HG03439 (cell line): ENCODE results near the gene RILP.

Source experiments
- ATAC-seq: cut with Tn5 transposase; IDR thresholded peaks from one replicate; pipeline ENCODE4 v1.9.1; 2021; ENCODE audit warnings: mild to moderate bottlenecking, moderate library complexity; ENCODE audit not compliant: unreplicated experiment

The RILP gene

DNA sequence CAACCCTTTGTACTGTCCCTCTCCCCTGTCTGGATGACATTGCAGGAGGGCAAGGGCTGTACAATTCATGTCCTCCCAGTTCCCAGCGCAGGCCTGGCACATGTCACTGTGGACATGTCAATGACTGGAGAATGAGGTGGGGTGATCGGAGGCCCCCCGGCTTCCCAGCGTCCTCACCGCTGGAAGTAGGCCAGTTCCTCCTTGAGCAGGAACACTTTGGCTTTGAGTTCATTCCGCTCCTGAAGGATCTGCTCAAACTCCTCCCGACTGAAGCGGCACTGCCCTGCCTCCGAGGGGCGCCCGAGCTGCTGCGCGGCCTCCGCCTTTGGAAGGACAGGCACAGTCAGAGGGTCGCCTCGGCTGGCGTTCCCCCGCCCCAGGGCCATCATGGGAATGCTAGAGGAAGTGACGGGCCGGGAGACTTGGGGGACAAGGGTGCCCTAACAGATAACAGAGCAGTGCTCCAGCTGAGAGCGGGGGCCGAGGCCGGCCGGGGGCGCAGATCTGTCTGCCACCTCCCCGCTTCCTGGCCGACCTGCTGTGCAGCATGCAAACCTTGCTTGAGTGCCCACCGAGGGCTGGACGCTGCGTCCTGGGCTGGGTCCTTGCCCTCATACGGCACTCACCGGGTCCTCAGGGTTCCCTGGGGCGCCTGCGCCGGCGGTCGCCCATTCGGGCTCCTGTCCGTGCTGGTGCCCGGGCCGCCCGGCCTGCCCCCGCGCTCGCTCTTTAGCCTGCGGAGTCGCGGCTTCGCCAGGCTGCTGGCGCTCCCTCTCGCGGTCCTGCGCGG, 1.3 kb downstream of the RILP start:
- ATAC-seq, result no peak

DNA sequence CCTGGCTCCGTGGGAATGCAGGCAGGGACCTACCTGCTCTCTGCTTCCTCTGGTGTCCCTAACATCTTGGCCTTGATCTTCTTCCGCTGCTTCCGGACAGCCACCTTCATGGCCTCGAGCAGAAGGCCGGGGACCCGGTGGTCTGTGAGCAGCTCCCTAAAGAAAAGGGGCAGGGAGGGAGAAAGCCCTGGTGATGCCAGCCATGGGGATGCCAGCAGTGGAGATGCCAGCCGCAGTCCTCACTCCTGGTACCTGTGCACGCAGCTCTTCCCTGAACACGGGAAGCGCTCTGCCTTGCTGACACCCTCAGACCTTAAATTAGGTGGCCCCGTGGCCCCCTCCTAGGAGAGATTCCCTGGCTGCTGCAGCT, 1.9 kb downstream of the RILP start:
- ATAC-seq, result no peak

GRCh38 chr17:1646199-1646875, 3.3 kb downstream of the RILP start:
- no peak for ATAC-seq

DNA sequence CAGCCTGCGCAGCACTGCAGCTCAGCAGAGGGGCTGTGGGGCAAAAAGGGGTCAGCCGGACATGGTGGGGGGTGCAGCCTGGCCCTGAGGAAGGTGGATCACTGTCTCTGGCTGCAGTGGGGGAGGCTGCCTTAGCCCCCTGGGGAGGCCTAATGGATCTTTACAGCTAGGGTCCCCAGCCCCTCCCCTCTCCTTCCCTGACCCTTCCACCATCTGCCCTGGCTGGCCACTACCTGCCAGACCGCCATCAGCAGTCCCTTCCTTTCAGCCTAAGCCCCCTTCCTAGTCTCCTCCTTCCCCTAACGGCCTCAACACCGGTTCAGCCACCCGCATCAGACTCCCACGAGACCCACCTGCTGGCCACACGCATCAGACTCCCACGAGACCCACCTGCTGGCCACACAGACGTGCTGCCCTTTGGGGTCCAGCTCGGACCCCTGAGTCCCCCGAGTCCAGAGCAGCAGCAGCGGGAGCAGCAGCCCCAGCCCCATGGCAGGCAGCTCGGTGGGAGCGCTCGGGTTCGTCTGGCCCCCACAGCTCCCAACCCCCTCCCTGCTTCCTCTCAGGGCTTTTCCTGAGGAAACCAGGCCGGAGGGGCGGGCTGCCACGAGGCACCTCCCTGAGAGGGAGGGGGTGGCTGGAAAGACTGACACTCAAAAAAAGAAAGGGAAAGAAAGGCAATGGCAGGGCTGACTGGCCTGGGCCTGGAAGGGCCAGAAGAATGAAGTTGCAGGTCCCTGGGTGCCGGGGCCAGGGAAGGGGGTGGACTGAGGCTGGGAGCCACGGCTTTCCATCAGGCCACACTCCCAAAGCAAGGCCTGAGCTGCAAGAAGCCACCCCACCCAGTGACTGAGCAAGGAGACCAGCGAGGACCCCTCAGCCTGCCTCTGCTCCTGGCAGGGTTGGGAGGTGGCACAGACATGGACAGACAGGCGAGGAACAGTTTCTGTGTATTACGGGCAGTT, 4.2 kb downstream of the RILP start, which contains the start of gene SCARF1:
Gene SCARF1 (minus strand): TSS at position 526 of the 965 bp plus-strand sequence. CDS start 35 bp downstream, at position 491.
- ATAC-seq, result no peak

DNA sequence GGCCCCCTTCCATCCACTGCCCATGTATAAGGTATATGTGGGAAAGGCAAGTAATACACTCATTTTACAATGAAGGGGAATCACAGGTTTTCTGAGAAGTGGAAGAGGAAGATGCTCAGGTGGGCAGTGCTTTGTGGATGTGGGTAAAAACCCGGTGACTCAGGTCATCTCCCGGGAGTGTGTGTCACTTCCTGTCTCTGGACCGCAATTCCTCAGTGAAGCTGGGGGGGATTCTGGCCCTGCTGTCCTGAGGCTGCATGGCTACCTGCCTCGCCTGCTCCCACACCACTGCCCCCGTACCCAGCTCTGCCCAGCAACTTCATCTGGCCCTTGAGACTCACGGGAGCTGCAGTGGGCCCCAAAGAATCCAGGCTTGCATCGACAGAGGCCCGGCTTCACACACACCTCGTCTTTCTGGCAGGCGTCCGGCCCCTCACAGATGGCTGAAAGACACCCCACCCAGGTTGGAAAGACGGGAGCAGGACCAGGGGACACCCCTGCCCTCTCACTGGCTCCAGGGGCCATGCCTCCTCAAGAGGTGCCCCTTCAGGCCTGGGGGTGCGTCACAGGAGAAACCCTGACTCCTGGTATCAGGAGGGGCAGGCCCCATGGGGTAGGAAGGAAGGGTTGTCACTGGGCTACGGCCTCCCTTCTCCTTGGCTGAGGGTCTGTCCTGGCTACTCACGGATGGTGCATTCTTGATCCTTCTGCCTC, 5.0 kb downstream of the RILP start:
- no peak for ATAC-seq

- ATAC-seq, result no peak
Observed at GRCh38 chr17:1643999-1644492, 5.6 kb downstream of the RILP start.

DNA sequence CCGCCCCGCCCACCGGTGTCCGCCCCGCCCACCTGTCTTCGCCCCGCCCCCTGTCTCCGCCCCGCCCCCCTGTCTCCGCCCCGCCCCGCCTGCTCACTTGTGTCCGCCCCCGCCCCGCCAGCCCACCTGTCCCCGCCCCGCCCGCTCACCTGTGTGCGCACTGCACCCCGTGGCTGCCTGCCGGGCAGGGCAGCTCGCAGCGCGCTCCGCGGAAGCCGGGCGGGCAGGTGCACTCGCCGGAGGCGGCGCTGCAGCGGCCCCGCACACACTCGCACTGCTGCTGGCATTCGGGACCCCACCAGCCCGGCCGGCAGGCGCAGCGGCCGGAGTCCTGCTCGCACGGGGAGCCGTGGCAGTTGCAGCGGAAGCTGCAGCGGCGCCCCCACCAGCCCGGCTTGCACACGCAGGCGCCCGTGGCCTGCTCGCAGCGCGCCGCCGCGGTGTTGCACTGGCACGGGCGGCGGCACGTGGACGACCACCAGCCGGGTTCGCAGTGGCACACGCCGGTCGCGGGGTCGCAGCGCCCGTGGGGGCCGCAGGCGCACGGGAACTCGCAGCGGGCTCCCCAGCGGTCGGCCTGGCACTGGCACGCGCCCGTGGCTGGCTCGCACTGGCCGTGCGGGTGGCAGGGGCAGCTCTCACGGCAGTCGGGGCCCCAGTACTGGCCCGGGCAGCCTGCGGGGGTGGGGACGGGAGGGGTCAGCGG, 6.2 kb downstream of the RILP start:
- no peak for ATAC-seq

- no peak for ATAC-seq
Observed at GRCh38 chr17:1641065-1641403, 8.6 kb downstream of the RILP start.

GRCh38 chr17:1640329-1641064, 9.2 kb downstream of the RILP start:
- ATAC-seq, result no peak

DNA sequence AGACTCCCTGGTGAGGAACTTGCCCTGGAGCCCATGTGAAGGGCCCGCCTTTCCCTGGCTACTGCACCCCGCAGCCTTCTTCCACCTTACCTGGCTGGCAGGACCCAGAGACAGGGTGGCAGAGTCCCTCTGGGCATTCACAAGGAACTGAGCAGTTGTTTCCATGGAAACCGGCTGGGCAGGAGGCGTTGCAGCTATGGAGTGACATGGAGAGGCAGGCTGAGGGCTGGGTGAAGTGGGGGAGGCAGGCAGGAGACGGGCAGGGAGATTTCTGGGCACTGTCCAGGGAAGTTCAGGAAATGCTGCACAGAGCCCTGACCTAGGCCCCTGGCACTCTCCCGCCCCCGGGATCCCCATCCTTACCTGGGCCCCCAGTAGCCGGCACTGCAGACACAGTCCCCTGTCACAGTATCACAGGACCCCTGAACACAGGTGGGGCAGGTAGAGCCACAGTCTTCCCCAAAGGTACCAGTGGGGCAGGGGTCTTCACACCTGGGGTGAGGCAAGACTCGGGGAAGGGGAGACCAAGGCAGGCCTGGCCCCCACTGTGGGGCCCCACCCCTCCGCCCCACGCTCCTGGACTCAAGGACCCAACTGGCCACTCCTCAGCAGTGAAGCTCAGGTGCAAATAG, 10.0 kb downstream of the RILP start:
- ATAC-seq, result no peak

DNA sequence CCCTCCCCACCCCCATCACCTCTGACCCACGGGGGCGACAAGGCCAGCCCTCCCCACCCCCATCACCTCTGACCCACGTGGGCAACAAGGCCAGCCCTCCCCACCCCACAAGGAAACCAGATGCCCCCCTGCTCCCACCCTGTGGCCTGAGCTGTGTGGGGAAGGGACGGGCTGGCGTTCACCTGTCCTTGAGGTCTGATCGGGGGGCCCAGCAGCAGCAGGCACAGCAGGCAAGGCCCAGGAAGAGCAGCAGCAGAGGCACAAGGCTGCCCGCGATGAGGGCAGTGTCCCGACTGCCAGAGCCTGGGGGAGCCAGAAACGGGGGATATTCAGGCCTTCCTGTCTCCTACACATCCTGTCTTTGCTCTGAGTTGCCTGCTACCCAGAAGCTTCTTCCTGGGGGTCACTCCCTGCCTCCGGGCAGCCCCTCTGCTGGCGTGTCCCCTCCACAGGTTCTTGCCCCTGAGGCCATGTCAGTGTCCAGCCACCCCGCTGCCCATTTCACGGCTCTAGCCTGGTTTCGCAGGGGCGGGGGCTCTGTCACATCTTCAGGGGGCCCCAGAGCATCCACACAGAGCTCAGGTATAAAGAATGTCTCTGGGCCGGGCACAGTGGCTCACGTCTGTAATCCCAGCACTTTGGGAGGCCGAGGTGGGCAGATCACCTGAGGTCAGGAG, 10.9 kb downstream of the RILP start:
- ATAC-seq, result no peak

- no peak for ATAC-seq
Observed at GRCh38 chr17:1638171-1638590, 11.5 kb downstream of the RILP start.

DNA sequence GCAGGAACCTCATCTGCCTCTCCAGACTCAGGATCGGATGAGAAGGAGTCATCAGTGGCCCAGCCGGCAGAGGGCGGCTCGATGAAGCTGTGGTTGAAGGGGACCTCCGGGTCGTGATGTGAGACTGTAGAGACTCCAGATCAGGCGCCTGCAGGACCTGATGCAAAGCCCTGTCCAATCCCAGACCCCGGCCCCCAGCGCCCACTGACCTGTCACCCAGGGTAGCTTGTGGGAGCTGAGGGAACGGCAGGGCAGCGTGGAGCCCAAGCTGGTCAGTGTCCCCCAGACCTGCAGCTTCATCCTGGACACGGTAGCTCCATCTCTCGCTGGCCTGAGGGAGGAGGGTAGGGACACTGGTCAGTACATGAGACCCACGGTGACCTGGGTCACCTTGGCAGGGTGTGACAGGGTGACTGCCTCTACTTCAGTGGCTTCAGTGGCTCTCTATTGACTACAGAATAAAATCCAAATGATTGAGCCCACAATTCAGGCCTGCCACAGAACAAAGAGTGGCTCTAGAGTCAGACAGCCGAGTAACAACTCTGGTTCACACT, 12.9 kb downstream of the RILP start:
- ATAC-seq, result no peak

DNA sequence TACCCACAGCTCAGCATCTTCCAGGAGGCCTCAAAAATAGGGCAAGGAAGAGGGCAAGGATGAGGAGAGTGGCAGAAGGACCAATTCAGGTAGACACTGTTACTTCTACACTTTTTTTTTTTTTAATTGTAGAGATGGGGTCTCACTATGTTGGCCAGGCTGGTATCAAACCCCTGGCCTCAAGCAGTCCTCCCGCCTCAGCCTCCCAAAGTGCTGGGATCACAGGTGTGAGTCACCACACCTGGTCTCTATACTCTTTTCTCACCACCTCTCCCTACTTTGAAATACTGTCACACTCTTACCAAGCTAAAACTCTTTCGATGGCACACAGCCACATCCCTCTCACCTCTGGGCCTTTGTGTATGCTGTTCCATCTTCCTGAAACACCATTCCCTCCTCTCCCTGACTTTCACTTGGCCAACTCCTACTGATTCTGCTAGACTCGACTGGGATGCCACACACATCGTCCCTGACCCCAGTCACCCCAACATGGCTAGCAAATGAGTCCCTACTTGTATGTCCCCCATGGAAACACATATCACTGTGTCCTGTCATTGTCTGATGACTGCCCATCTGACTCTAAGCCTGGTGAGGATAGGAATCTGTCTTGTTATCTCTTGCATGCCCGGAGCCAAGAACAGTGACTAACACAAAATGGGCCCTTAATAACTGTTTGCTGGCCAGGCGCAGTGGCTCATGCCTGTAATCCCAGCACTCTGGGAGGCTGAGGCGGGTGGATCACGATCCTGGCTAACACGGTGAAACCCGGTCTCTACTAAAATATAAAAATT, 13.8 kb downstream of the RILP start:
- no peak for ATAC-seq

DNA sequence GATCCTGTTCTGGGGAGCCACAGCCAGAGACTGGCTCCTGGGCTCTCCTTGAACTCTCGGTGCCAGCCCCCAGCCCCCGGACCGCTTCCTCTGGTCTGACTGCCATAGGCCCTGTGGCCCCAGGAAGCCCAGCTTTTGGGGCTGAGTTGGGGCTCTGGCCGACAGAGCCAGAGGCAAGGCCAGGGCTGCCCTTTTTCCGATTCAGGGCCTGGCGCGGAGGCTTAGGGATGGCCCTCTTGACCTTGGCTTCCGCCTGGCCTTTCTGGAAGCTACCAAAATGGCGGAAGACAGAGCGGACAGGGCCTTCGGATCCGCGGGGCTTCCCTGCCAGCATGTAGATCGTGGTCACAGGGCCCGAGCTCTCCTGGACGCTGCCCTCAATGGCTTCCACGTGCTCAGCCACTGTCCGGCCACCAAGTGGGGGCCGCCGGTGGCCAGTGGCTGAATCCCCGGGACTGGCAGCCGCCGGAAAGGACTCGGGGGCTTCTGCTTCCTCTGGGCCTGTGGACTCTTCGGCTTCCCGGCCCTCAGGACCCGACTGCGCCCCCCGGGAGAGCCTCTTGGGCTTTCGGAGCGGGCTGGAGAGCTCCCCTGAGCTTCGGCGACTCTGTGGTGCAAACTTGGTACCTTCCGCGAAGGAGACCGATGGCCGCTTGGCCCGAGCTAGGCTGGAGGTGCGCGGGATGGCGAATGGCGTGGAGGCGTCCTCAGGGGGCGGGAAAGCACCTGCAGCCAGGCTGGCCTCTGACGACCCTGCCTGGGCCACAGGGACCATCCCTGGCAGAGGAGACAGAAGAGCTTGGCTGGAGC, 14.6 kb downstream of the RILP start:
- no peak for ATAC-seq

DNA sequence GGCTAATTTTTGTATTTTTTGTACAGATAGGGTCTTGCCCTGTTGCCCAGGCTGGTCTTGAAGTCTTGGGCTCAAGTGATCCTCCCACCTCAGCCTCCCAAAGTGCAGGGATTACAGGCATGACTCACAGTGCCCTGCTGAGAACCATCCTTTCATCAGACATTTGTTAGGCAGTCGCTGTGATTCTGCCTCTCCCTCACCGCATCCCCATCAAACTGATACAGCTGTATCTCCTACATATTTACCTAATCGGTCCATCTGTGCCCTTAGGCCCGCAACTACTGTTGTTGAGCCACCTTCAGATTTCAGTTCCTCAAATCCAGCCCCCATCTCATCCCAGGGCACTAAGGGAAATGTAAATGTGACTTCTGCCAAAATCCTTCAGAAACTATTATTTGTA, 19.0 kb downstream of the RILP start:
- ATAC-seq, result no peak
